CD4-positive, alpha-beta T cell (primary cell): Measurements from ENCODE around the gene IQCH. TPM values are rescaled to one million over a fixed set of nuclear protein-coding genes. Genes with fewer than 3 reads are reported as not detected.

Experiments used
- ATAC-seq: fragments of 200-7000 bp; cut with Tn5 transposase; one replicate; pipeline ENCODE4 v1.10.0; 2022; ENCODE audit warnings: mild to moderate bottlenecking; ENCODE audit not compliant: poor library complexity
- CTCF ChIA-PET: fragments of 350-600 bp; sonication (Branson Sonifier 250); formaldehyde crosslinking; loops from one replicate; lab custom pipeline; 2021; ENCODE audit warnings: antibody characterized with exemption, inconsistent platforms; lab: Charles Lee
- POLR2A ChIA-PET: fragments of 350-600 bp; sonication (Branson Sonifier 250); formaldehyde crosslinking; loops from one replicate; lab custom pipeline; 2021; ENCODE audit warnings: antibody characterized with exemption, inconsistent platforms; lab: Charles Lee
- DNase-seq, 14 experiments: peaks; one replicate each; pipeline ENCODE4 v3.0.0-alpha.2; 2013 to 2020; ENCODE audit warnings: mixed read lengths in 2 of 14
- H3K27ac ChIP-seq, 2 donors: one replicate each; pipeline versions ENCODE4 v1.5.1 to v1.7.0; 2013; ENCODE audit warnings: low read length in 2 of 2, low read depth in 1 of 2, mild to moderate bottlenecking in 1 of 2
- H3K27me3 ChIP-seq, 2 experiments: 1 replicate in 1 of 2; 2 replicates in 1 of 2; pipeline versions ENCODE4 v1.6.1 to v1.7.0; 2013; ENCODE audit warnings: low read length in 2 of 2, control low read depth in 1 of 2, mild to moderate bottlenecking in 1 of 2, moderate library complexity in 1 of 2; ENCODE audit not compliant: insufficient read depth in 2 of 2, control insufficient read depth in 1 of 2
- H3K36me3 ChIP-seq: one replicate; pipeline ENCODE4 v1.6.1; 2013; ENCODE audit warnings: low read length, control low read depth; ENCODE audit not compliant: insufficient read depth
- H3K4me1 ChIP-seq: one replicate; pipeline ENCODE4 v1.6.1; 2013; ENCODE audit warnings: low read length, control low read depth; ENCODE audit not compliant: insufficient read depth
- H3K4me3 ChIP-seq: one replicate; pipeline ENCODE4 v1.5.1; 2013; ENCODE audit warnings: mild to moderate bottlenecking, low read length, moderate library complexity
- H3K9me3 ChIP-seq, 2 experiments: 1 replicate in 1 of 2; 2 replicates in 1 of 2; pipeline versions ENCODE4 v1.6.1 to v1.7.0; 2013; ENCODE audit warnings: low read length in 2 of 2, mild to moderate bottlenecking in 2 of 2, control low read depth in 1 of 2, moderate library complexity in 1 of 2; ENCODE audit not compliant: control insufficient read depth in 1 of 2, insufficient read depth in 1 of 2
- H3K27ac Mint-ChIP-seq: one replicate; pipeline ENCODE4 v1.8.0; 2020; ENCODE audit warnings: mixed read lengths
- H3K27me3 Mint-ChIP-seq: one replicate; pipeline ENCODE4 v1.8.0; 2021; ENCODE audit warnings: mixed read lengths
- H3K36me3 Mint-ChIP-seq: one replicate; pipeline ENCODE4 v1.8.0; 2021; ENCODE audit warnings: low read depth, mixed read lengths
- H3K4me1 Mint-ChIP-seq: one replicate; pipeline ENCODE4 v1.8.0; 2021; ENCODE audit warnings: low read depth, mixed read lengths
- H3K4me3 Mint-ChIP-seq: one replicate; pipeline ENCODE4 v1.8.0; 2020; ENCODE audit warnings: mild to moderate bottlenecking, mixed read lengths
- H3K9me3 Mint-ChIP-seq: one replicate; pipeline ENCODE4 v1.8.0; 2020; ENCODE audit warnings: mixed read lengths
- intact Hi-C, 2 experiments: fragments of 100-400 bp; cut with DNase I in 1 of 2; cut with micrococcal nuclease in 1 of 2; formaldehyde crosslinking; loops; one replicate each; pipeline versions ENCODE4 v1.15.1 to v1.9.0; 2023 to 2025; cut with DNase I, micrococcal nuclease
- total RNA-seq, 174 experiments: library from RNA in 2 of 174; stranded (reverse) in 2 of 174; gene quantifications; one replicate each; pipeline ENCODE4 v1.2.3 and lab custom pipeline; 2021 to 2026
- TF ChIP-seq, protein P1 (sequence below): fragments of 200-600 bp; IDR thresholded peaks from one replicate; pipeline ENCODE4 v1.8.0; 2022; ENCODE audit warnings: antibody characterized with exemption, mild to moderate bottlenecking

Gene IQCH
- total RNA-seq, 2 experiments from 2014 or later = 0.85 to 1.3 TPM

DNA sequence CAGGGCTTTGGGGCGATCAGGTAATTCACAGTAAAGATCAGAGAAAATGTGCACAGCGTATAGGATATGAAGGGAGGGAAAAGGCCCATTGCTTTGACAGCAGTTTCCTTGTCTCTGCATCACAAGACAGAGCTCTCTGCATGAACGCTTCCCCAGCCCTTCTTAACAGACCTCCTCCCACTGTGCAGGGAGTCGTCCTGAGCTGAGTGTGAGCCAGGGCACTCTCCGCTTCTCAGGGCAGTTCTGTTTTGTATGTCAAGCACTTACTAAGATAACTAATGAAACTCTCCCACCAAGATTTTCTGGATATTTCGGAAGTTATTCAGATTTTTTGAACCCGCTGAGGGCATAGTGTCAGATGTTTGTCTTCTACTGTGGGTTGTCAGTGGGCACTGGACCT is 160.6 kb downstream of the IQCH start:
- Mint-ChIP-seq H3K4me3 (no peak overlapping the region), H3K9me3 (no peaks in the 10 kb centered on the region), H3K36me3 (no peaks in the 10 kb centered on the region), H3K27ac (no peak overlapping the region), H3K4me1 (no peaks in the 10 kb centered on the region), H3K27me3 (no peaks in the 10 kb centered on the region)
- DNase-seq (no peak), ATAC-seq (no peak)
- H3K27ac ChIP-seq = no peak overlapping the region
- no peaks in the 10 kb centered on the region for H3K27me3 ChIP-seq
- no peaks in the 10 kb centered on the region for H3K9me3 ChIP-seq
- H3K36me3 ChIP-seq = no peaks in the 10 kb centered on the region
- POLR2A ChIA-PET = no interaction called here
- H3K4me3 ChIP-seq = no peak overlapping the region
- no peaks in the 10 kb centered on the region for H3K4me1 ChIP-seq
- CTCF ChIA-PET = no interaction called here
- intact Hi-C loops = no loop called here
- TF ChIP-seq, protein P1, sequence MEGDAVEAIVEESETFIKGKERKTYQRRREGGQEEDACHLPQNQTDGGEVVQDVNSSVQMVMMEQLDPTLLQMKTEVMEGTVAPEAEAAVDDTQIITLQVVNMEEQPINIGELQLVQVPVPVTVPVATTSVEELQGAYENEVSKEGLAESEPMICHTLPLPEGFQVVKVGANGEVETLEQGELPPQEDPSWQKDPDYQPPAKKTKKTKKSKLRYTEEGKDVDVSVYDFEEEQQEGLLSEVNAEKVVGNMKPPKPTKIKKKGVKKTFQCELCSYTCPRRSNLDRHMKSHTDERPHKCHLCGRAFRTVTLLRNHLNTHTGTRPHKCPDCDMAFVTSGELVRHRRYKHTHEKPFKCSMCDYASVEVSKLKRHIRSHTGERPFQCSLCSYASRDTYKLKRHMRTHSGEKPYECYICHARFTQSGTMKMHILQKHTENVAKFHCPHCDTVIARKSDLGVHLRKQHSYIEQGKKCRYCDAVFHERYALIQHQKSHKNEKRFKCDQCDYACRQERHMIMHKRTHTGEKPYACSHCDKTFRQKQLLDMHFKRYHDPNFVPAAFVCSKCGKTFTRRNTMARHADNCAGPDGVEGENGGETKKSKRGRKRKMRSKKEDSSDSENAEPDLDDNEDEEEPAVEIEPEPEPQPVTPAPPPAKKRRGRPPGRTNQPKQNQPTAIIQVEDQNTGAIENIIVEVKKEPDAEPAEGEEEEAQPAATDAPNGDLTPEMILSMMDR = no peak

DNA sequence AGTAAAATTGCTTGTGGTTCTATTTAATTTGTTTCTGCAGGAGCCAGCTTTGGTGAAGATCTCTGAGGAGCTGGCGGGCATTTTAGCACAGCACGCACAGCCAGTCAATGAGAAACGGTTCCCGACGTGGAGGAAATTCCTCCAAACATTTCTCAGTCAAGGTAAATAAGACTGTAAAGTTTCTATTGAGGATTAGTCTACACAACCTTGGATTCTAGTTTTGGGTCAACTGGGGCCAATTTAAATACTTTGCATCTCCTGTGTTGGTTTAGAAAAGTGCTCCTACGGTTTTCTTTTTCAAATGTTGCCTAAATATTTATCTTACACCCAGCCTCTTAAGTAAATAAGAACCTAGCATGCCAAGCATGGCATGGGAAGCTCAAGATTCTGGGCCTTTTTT is 162.3 kb downstream of the IQCH start:
- CTCF ChIA-PET = no interaction called here

DNA sequence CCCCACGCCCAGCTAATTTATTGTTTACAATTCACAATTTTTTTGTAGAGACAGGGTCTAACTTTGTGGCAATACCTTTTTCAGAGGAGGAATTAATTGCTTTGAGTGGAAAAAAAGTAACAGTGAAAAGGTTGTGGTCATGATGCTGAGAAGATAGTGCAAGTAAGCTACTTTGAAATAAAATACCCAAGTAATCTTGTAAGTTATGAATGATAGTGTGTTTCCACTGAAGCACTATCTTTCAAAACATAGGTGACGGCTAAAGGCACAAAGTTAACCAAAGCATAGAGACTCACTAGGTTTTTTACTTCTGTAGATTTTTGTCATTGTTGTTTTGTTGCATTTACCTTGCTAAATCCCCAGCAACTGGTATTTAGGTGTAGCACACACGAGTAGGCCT is 165.1 kb downstream of the IQCH start:
- H3K27me3 ChIP-seq = no peaks in the 10 kb centered on the region
- Mint-ChIP-seq H3K4me1 (no peaks in the 10 kb centered on the region), H3K9me3 (no peaks in the 10 kb centered on the region), H3K27me3 (no peaks in the 10 kb centered on the region), H3K36me3 (no peaks in the 10 kb centered on the region), H3K4me3 (no peak overlapping the region), H3K27ac (no peak overlapping the region)
- no peak overlapping the region for H3K4me3 ChIP-seq
- TF ChIP-seq, protein P1 = no peak
- H3K36me3 ChIP-seq = no peaks in the 10 kb centered on the region
- no peak for ATAC-seq
- no peak overlapping the region for H3K27ac ChIP-seq
- no peaks in the 10 kb centered on the region for H3K4me1 ChIP-seq
- DNase-seq = no peak
- no peaks in the 10 kb centered on the region for H3K9me3 ChIP-seq
- intact Hi-C loops = no loop called here
- ChIA-PET CTCF (no interaction called here), POLR2A (no interaction called here)

More for the DNA sequence above, 162.3 kb downstream of the IQCH start:
- Mint-ChIP-seq H3K4me3 (no peak overlapping the region), H3K9me3 (no peaks in the 10 kb centered on the region), H3K4me1 (no peaks in the 10 kb centered on the region), H3K36me3 (no peaks in the 10 kb centered on the region), H3K27ac (no peak overlapping the region), H3K27me3 (no peaks in the 10 kb centered on the region)
- Histone ChIP-seq H3K4me1 (no peaks in the 10 kb centered on the region), H3K27ac (no peak overlapping the region), H3K4me3 (no peak overlapping the region), H3K36me3 (no peaks in the 10 kb centered on the region), H3K9me3 (no peaks in the 10 kb centered on the region), H3K27me3 (no peaks in the 10 kb centered on the region)
- POLR2A ChIA-PET = no interaction called here
- intact Hi-C loops = no loop called here
- DNase-seq = no peak
- ATAC-seq = no peak
- TF ChIP-seq, protein P1 = no peak
